Spinal cord (tissue), 10 donors: ENCODE results near the gene ENTR1. TPM values are rescaled to one million over a fixed set of nuclear protein-coding genes. Genes with fewer than 3 reads are reported as not detected.
"Not testable (repeated sequence)": the region's sequence is repeated elsewhere in the genome, so short reads cannot be mapped to it uniquely, and the experiment has no call there.

Experiments
- DNase-seq, 6 donors: peaks; one replicate each; pipeline versions ENCODE4 v3.0.0 to v3.0.0-alpha.2; 2013 to 2015; ENCODE audit warnings: low spot score in 6 of 6, low read depth in 4 of 6
- H3K27ac ChIP-seq: one replicate; pipeline ENCODE4 v1.5.1; 2013; ENCODE audit warnings: low read depth, low read length, control low read depth
- H3K27me3 ChIP-seq: one replicate; pipeline ENCODE4 v1.6.1; 2013; ENCODE audit warnings: low read length; ENCODE audit not compliant: control insufficient read depth, insufficient read depth
- H3K36me3 ChIP-seq: one replicate; pipeline ENCODE4 v1.6.1; 2013; ENCODE audit warnings: low read length; ENCODE audit not compliant: control insufficient read depth, insufficient read depth
- H3K4me1 ChIP-seq: one replicate; pipeline ENCODE4 v1.6.1; 2013; ENCODE audit warnings: low read length; ENCODE audit not compliant: control insufficient read depth, insufficient read depth
- H3K4me3 ChIP-seq: one replicate; pipeline ENCODE4 v1.5.1; 2013; ENCODE audit warnings: low read depth, low read length, control low read depth
- H3K9me3 ChIP-seq: one replicate; pipeline ENCODE4 v1.6.1; 2013; ENCODE audit warnings: low read length; ENCODE audit not compliant: control insufficient read depth, insufficient read depth
- WGBS: methylation state at CpG from one replicate; pipeline ENCODE4 v1.1.5; 2013; ENCODE audit warnings: missing lambda C conversion rate; ENCODE audit not compliant: insufficient coverage; 5-methylcytosine and 5-hydroxymethylcytosine counted together
- polyA plus RNA-seq, 2 donors: library from polyadenylated mRNA; unstranded; fragments of 120-200 nt; gene quantifications; one replicate each; pipeline ENCODE4 v1.2.1, GENCODE V29; 2013; ENCODE audit not compliant: insufficient read length in 2 of 2
- total RNA-seq, 2 donors: library from RNA; depleted of rRNA in 1 of 2; stranded (reverse); fragments of 120-200 nt in 1 of 2; fragments of >200 nt in 1 of 2; gene quantifications; one replicate each; pipeline versions ENCODE4 v1.2.3 to v1.2.4, GENCODE V29; 2013 to 2014
- donor health status: healthy.

The ENTR1 gene
- total and polyA plus RNA-seq, 4 donors: 22.9 to 69.7 (median 42.7) TPM

GRCh38 chr9:136407911-136408310 is 2.5 kb downstream of the ENTR1 start:
- Histone ChIP-seq H3K4me1 (peaks cover 30% of the 10 kb centered on the region), H3K36me3 (peaks cover 57% of the 10 kb centered on the region), H3K27me3 (no peaks in the 10 kb centered on the region), H3K27ac (no peak overlapping the region), H3K9me3 (no peaks in the 10 kb centered on the region), H3K4me3 (no peak overlapping the region)
- WGBS: 89% methylated on average over 6 of the region's 7 CpGs
- no peak for DNase-seq

GRCh38 chr9:136407061-136407460 is 3.4 kb downstream of the ENTR1 start:
- not testable (repeated sequence) for H3K27ac ChIP-seq, DNase-seq, H3K9me3 ChIP-seq, H3K4me3 ChIP-seq, H3K27me3 ChIP-seq
- Histone ChIP-seq H3K36me3 (peaks cover 64% of the 10 kb centered on the region), H3K4me1 (peaks cover 28% of the 10 kb centered on the region)
- 91% methylated on average over 16 of the region's 28 CpGs for WGBS

DNA sequence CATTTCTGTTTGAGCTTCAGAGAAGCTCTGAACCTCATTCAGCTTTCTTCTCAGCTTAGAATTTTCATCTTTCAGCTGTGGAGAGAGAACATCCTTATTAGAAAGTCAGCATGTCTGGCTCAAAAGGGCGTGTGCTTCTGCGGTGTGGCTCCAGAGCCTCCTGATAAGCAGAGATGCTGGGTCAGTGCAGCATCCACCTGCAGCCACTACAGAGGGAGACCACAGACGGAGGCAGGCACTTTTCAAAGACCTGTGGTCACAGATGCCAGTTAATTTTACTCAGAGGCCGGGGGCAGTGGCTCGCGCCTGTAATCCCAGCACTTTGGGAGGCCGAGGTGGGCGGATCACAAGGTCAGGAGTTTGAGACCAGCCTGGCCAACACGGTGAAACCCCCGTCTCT is 4.5 kb downstream of the ENTR1 start:
- DNase-seq, H3K4me3 ChIP-seq, H3K27me3 ChIP-seq, H3K9me3 ChIP-seq, H3K27ac ChIP-seq: not testable (repeated sequence)
- Histone ChIP-seq H3K4me1 (peaks cover 19% of the 10 kb centered on the region), H3K36me3 (peaks cover 74% of the 10 kb centered on the region)
- 90% methylated on average over 10 of the region's 10 CpGs for WGBS

- 93% methylated on average over 2 of the region's 7 CpGs for WGBS
- Histone ChIP-seq H3K36me3 (peaks cover 74% of the 10 kb centered on the region), H3K27ac (no peak overlapping the region), H3K9me3 (no peaks in the 10 kb centered on the region), H3K4me3 (no peak overlapping the region), H3K27me3 (no peaks in the 10 kb centered on the region), H3K4me1 (peaks cover 20% of the 10 kb centered on the region)
- no peak for DNase-seq
Measured at GRCh38 chr9:136405481-136405880, 4.9 kb downstream of the ENTR1 start.

DNA sequence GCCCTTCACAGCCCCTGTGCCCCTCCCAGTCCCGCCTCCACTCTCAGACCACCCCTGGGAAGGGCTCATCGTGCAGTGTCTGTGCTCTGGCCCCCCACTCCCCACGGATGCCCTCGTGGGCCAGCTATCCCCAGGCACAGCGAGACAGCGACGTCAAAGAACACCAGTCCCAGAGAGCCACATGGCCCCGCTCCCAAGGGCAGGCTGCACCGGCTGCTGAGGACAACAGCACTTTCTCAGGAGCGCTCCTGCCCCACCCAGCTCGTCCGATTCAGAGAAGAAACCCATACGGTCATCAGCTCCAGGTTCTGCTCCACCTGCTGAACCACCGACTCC is 5.6 kb downstream of the ENTR1 start:
- H3K36me3 ChIP-seq: peaks cover 74% of the 10 kb centered on the region
- peaks cover 21% of the 10 kb centered on the region for H3K4me1 ChIP-seq
- DNase-seq: no peak
- no peaks in the 10 kb centered on the region for H3K9me3 ChIP-seq
- no peaks in the 10 kb centered on the region for H3K27me3 ChIP-seq
- no peak overlapping the region for H3K4me3 ChIP-seq
- no peak overlapping the region for H3K27ac ChIP-seq
- WGBS: 91% methylated on average over 14 of the region's 14 CpGs

DNA sequence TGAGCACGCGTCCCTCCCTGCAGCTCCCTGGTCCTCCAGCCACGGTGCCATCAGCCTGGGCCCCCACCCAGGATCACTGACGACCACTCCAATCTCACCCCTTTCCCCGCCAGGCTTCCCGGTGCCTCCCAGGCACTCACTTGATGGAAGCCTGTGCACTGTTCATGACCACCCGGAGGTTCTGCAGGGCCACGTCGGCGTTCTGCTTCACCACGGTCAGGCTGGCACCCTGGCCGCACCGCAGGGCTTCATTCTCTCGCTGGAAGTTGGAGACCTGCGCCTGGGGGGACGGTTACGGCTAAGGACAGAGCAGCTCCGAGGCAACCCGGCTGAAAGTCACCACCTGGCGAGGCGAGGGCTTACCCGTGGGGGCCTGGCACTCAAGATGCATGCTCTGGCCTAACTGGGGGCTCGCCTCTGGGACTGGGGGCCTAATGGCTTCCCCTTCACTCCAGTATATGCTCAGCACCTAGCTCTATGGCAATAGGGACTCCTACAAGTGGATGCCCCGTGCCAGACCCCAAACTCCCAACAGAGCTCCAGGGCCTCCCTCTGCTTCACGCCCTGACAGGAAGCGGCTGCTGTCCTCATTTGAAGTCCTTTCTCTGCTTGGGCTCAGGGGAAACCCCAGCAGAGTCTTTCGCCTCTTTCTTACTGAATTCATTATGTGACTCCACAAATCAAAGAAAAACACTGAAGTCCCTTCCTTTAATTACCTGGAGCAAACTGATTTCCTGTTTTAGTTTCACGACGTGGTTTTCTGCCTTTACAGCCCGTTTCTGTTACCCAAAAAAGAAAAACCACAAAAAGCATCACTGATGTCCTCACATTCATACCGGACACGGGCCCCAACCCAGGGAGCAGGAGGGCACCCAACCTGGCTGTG is 6.3 kb downstream of the ENTR1 start:
- peaks cover 19% of the 10 kb centered on the region for H3K4me1 ChIP-seq
- no peaks in the 10 kb centered on the region for H3K27me3 ChIP-seq
- no peak overlapping the region for H3K4me3 ChIP-seq
- H3K27ac ChIP-seq: no peak overlapping the region
- H3K36me3 ChIP-seq: peaks cover 77% of the 10 kb centered on the region
- 92% methylated on average over 32 of the region's 32 CpGs for WGBS
- H3K9me3 ChIP-seq: no peaks in the 10 kb centered on the region
- no peak for DNase-seq

DNA sequence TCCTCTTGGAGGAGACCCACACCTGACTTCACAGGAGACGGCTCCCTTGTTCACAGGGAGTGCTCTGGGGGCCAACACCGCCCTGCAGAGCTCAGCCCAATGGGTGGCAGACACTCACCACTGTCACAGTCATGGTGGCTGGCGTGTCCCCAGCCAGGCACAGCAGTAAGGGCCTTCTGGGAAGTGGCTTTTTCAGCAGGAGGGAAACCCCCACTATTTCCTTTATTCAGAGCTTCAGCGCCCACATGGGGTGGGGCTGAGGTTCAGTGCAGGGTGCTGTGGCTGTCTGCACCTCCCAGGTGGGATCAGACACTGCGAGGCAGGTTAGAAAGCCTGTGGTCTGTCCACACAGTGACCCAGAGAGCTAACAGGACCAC is 6.9 kb downstream of the ENTR1 start:
- Histone ChIP-seq H3K4me1 (peaks cover 19% of the 10 kb centered on the region), H3K36me3 (peaks cover 78% of the 10 kb centered on the region), H3K27ac (no peak overlapping the region), H3K9me3 (no peaks in the 10 kb centered on the region), H3K27me3 (no peaks in the 10 kb centered on the region), H3K4me3 (no peak overlapping the region)
- no peak for DNase-seq
- WGBS: 100% methylated on average over 5 of the region's 5 CpGs

DNA sequence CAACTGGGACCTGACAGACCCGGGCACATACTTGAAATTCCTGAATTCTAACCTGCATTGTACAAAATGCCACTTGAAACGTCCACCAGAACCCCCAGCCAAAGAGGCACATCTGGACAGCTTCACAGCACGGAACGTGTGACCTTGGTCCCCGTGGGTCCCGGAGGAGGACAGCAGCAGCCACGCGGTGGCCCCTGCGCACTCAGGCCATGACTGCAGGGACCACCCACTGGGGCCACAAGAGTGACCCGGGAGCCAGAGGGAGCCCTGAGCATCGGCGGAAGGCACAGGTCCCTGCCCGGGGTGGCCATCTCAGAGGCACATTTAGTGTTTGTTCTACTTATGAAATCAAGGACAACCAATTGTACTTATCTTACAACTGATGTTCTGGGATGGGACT is 8.3 kb downstream of the ENTR1 start:
- Histone ChIP-seq H3K9me3 (no peaks in the 10 kb centered on the region), H3K36me3 (peaks cover 77% of the 10 kb centered on the region), H3K27ac (no peak overlapping the region), H3K27me3 (no peaks in the 10 kb centered on the region), H3K4me3 (no peak overlapping the region), H3K4me1 (peaks cover 21% of the 10 kb centered on the region)
- DNase-seq: no peak
- 82% methylated on average over 10 of the region's 13 CpGs for WGBS

GRCh38 chr9:136401173-136401922 is 9.1 kb downstream of the ENTR1 start:
- WGBS: 90% methylated on average over 17 of the region's 18 CpGs
- H3K36me3 ChIP-seq: peaks cover 78% of the 10 kb centered on the region

More at GRCh38 chr9:136401173-136401922, 9.1 kb downstream of the ENTR1 start:
- Histone ChIP-seq H3K27me3 (no peaks in the 10 kb centered on the region), H3K4me3 (no peak overlapping the region), H3K27ac (no peak overlapping the region), H3K4me1 (peaks cover 21% of the 10 kb centered on the region), H3K9me3 (no peaks in the 10 kb centered on the region)
- no peak for DNase-seq
